ENCODE data around the gene PLPPR1. TPM values are rescaled to one million over a fixed set of nuclear protein-coding genes. Genes with fewer than 3 reads are reported as not detected.
A peak's percentile ranks its signal among the peaks of the same experiment; 100 is the strongest.

The PLPPR1 gene
- total RNA-seq, 1 donor from 2014 or later = 3.2 TPM

GRCh38 chr9:101333926-101334702 lies 305.6 kb downstream of the PLPPR1 start:
- Histone ChIP-seq H3K4me2 (no peak overlapping the region), H3K79me2 (ENCODE audit: low read depth) (no peaks in the 10 kb centered on the region), H3K27ac (no peak overlapping the region), H3K9ac (no peak overlapping the region), H3K4me3 (no peak overlapping the region), H3K27me3 (no peaks in the 10 kb centered on the region), H3K9me3 (ENCODE audit: low read depth) (no peaks in the 10 kb centered on the region), H4K20me1 (ENCODE audit: low read depth) (no peaks in the 10 kb centered on the region), H2AFZ (replicated peaks) (peak overlapping the region; percentile 34), H3K4me1 (no peaks in the 10 kb centered on the region), H3F3A (ENCODE audit: low read depth) (no peaks in the 10 kb centered on the region), H3K36me3 (no peaks in the 10 kb centered on the region)
- H3K9me3 Mint-ChIP-seq = peaks cover 2% of the 10 kb centered on the region
- no peak overlapping the region for H3K4me3 Mint-ChIP-seq
- no peaks in the 10 kb centered on the region for H3K4me1 Mint-ChIP-seq
- H3K27me3 Mint-ChIP-seq (ENCODE audit: insufficient read depth, low read depth) = peaks cover under 1% of the 10 kb centered on the region
- TF ChIP-seq EZH2 (IDR thresholded peaks at IDR 0.05) = no peak
- TF ChIP-seq EZH2phosphoT487 (IDR thresholded peaks at IDR 0.05) = no peak
- TF ChIP-seq CTCF (IDR thresholded peaks at IDR 0.05) = no peak
- no peak for DNase-seq (ENCODE audit: low spot score)
- no peak overlapping the region for H3K27ac Mint-ChIP-seq
- no peaks in the 10 kb centered on the region for H3K36me3 Mint-ChIP-seq

- no peaks in the 10 kb centered on the region for H3K79me2 ChIP-seq (ENCODE audit: low read depth)
- H3K4me1 ChIP-seq = no peaks in the 10 kb centered on the region
- no peaks in the 10 kb centered on the region for H3F3A ChIP-seq (ENCODE audit: low read depth)
- H3K27ac ChIP-seq = no peak overlapping the region
- H3K4me2 ChIP-seq = no peak overlapping the region
- no peak overlapping the region for H2AFZ ChIP-seq (replicated peaks)
- DNase-seq (ENCODE audit: low spot score) = no peak
- H3K9me3 ChIP-seq (ENCODE audit: low read depth) = no peaks in the 10 kb centered on the region
- H3K9ac ChIP-seq = no peak overlapping the region
- Mint-ChIP-seq H3K36me3 (no peaks in the 10 kb centered on the region), H3K4me3 (no peak overlapping the region), H3K27ac (no peak overlapping the region), H3K27me3 (ENCODE audit: insufficient read depth, low read depth) (peaks cover 5% of the 10 kb centered on the region), H3K4me1 (no peaks in the 10 kb centered on the region), H3K9me3 (peaks cover 2% of the 10 kb centered on the region)
- H4K20me1 ChIP-seq (ENCODE audit: low read depth) = no peaks in the 10 kb centered on the region
- H3K36me3 ChIP-seq = no peaks in the 10 kb centered on the region
- no peak for TF ChIP-seq CTCF (IDR thresholded peaks at IDR 0.05)
- no peak for TF ChIP-seq EZH2phosphoT487 (IDR thresholded peaks at IDR 0.05)
- no peak for TF ChIP-seq EZH2 (IDR thresholded peaks at IDR 0.05)
- H3K4me3 ChIP-seq = no peak overlapping the region
- no peaks in the 10 kb centered on the region for H3K27me3 ChIP-seq
These were observed 307.6 kb downstream of the PLPPR1 start for GRCh38 chr9:101336091-101336490.

GRCh38 chr9:101337237-101337636 lies 308.7 kb downstream of the PLPPR1 start:
- Histone ChIP-seq H3K4me2 (no peak overlapping the region), H3K4me3 (no peak overlapping the region), H3K4me1 (no peaks in the 10 kb centered on the region), H2AFZ (replicated peaks) (no peak overlapping the region), H3K27ac (no peak overlapping the region), H4K20me1 (ENCODE audit: low read depth) (no peaks in the 10 kb centered on the region), H3K9me3 (ENCODE audit: low read depth) (no peaks in the 10 kb centered on the region), H3K36me3 (no peaks in the 10 kb centered on the region), H3K79me2 (ENCODE audit: low read depth) (no peaks in the 10 kb centered on the region), H3F3A (ENCODE audit: low read depth) (no peaks in the 10 kb centered on the region), H3K9ac (no peak overlapping the region), H3K27me3 (no peaks in the 10 kb centered on the region)
- H3K4me3 Mint-ChIP-seq = no peak overlapping the region
- no peak overlapping the region for H3K27ac Mint-ChIP-seq
- no peaks in the 10 kb centered on the region for H3K36me3 Mint-ChIP-seq
- DNase-seq (ENCODE audit: low spot score) = no peak
- peaks cover 2% of the 10 kb centered on the region for H3K9me3 Mint-ChIP-seq
- TF ChIP-seq CTCF (IDR thresholded peaks at IDR 0.05) (no peak), EZH2phosphoT487 (IDR thresholded peaks at IDR 0.05) (no peak), EZH2 (IDR thresholded peaks at IDR 0.05) (no peak)
- H3K27me3 Mint-ChIP-seq (ENCODE audit: insufficient read depth, low read depth) = peaks cover 5% of the 10 kb centered on the region
- no peaks in the 10 kb centered on the region for H3K4me1 Mint-ChIP-seq

Measured in neural progenitor cell (in vitro differentiated cells).